BLaER1 treated with 17β-estradiol and CSF1 and Interleukin-3, amounts not matched to agents 10 nM and 100 nM (cell line): ENCODE measurements around the gene TBC1D14.

Experiments
- H3K27ac ChIP-seq, 11 experiments: shearing (Covaris generic); formaldehyde crosslinking; 2 replicates each; pipeline ENCODE4 v1.8.1; 2022
- H3K27me3 ChIP-seq, 11 experiments: shearing (Covaris generic); formaldehyde crosslinking; 2 replicates each; pipeline ENCODE4 v1.8.1; 2022
- H3K36me3 ChIP-seq, 11 experiments: shearing (Covaris generic); formaldehyde crosslinking; 2 replicates each; pipeline ENCODE4 v1.8.1; 2022
- H3K4me1 ChIP-seq, 10 experiments: shearing (Covaris generic); formaldehyde crosslinking; 2 replicates each; pipeline ENCODE4 v1.8.1; 2022
- H3K4me2 ChIP-seq, 11 experiments: shearing (Covaris generic); formaldehyde crosslinking; 2 replicates each; pipeline ENCODE4 v1.8.1; 2022
- H3K4me3 ChIP-seq, 10 experiments: shearing (Covaris generic); formaldehyde crosslinking; 2 replicates each; pipeline ENCODE4 v1.8.1; 2022
- H3K9ac ChIP-seq, 11 experiments: shearing (Covaris generic); formaldehyde crosslinking; 2 replicates each; pipeline ENCODE4 v1.8.1; 2022
- H3K9me3 ChIP-seq, 11 experiments: shearing (Covaris generic); formaldehyde crosslinking; replicated peaks in 1 of 11; 2 replicates each; pipeline ENCODE4 v1.8.1; 2022
- H4K20me1 ChIP-seq, 11 experiments: shearing (Covaris generic); formaldehyde crosslinking; 2 replicates each; pipeline ENCODE4 v1.8.1; 2022
- Cebpa-rat ChIP-seq, 11 experiments: shearing (Covaris generic); IDR thresholded peaks; 2 replicates each; pipeline ENCODE4 v1.8.1; 2022

The TBC1D14 gene

GRCh38 chr4:7040765-7041164 is 131.1 kb downstream of the TBC1D14 start:
- no peak for TF ChIP-seq Cebpa-rat (IDR thresholded peaks at IDR 0.05)
- Histone ChIP-seq H3K27ac (no peak overlapping the region), H3K4me2 (peak overlapping the region in 5 of 11 experiments; percentile 94 to 97 (median 95); a peak in 7 of 22 replicates), H3K4me1 (peaks cover 27 to 37% (median 32%) of the 10 kb centered on the region in 10 experiments), H3K27me3 (peaks cover 0 to 15% (median 9%) of the 10 kb centered on the region in 11 experiments; a peak in 11 of 22 replicates), H4K20me1 (peaks cover 14 to 45% (median 33%) of the 10 kb centered on the region in 11 experiments; a peak in 21 of 22 replicates), H3K9ac (peak overlapping the region in 1 of 11 experiments; percentile 13; a peak in 1 of 22 replicates), H3K36me3 (no peaks in the 10 kb centered on the region), H3K4me3 (no peak overlapping the region), H3K9me3 (no peaks in the 10 kb centered on the region)

- peaks cover 19 to 50% (median 38%) of the 10 kb centered on the region in 11 experiments for H4K20me1 ChIP-seq
- peaks cover 0 to 15% (median 9%) of the 10 kb centered on the region in 11 experiments; a peak in 11 of 22 replicates for H3K27me3 ChIP-seq
- no peaks in the 10 kb centered on the region for H3K9me3 ChIP-seq
- no peak for TF ChIP-seq Cebpa-rat (IDR thresholded peaks at IDR 0.05)
- H3K27ac ChIP-seq = no peak overlapping the region
- H3K36me3 ChIP-seq = no peaks in the 10 kb centered on the region
- peaks cover 32 to 42% (median 37%) of the 10 kb centered on the region in 10 experiments for H3K4me1 ChIP-seq
- H3K4me2 ChIP-seq = peak overlapping the region in 7 of 11 experiments; percentile 94 to 98 (median 95); a peak in 12 of 22 replicates
- H3K9ac ChIP-seq = peak overlapping the region in 1 of 11 experiments; percentile 13; a peak in 1 of 22 replicates
- H3K4me3 ChIP-seq = 0 out of 20 replicates have a peak overlapping the region, but pooled peaks of 1 of the 10 experiments have one; percentile 71
Measured at GRCh38 chr4:7041246-7041645, 131.6 kb downstream of the TBC1D14 start.

- H3K4me1 ChIP-seq = peaks cover 39 to 49% (median 44%) of the 10 kb centered on the region in 10 experiments
- TF ChIP-seq Cebpa-rat (IDR thresholded peaks at IDR 0.05) = no peak
- H3K36me3 ChIP-seq = no peaks in the 10 kb centered on the region
- peaks cover 26 to 52% (median 45%) of the 10 kb centered on the region in 11 experiments for H4K20me1 ChIP-seq
- peak overlapping the region; percentile 34 to 88 (median 62); a peak in 16 of 22 replicates for H3K27ac ChIP-seq
- no peaks in the 10 kb centered on the region for H3K9me3 ChIP-seq
- peak overlapping the region; percentile 68 to 99 (median 97) for H3K4me3 ChIP-seq
- H3K4me2 ChIP-seq = peak overlapping the region; percentile 94 to 100 (median 97)
- peak overlapping the region; percentile 68 to 98 (median 78) for H3K9ac ChIP-seq
- H3K27me3 ChIP-seq = peaks cover 0 to 15% (median 9%) of the 10 kb centered on the region in 11 experiments; a peak in 11 of 22 replicates
Measured at GRCh38 chr4:7041801-7042502, 132.3 kb downstream of the TBC1D14 start.

GRCh38 chr4:7042503-7043283 is 133.1 kb downstream of the TBC1D14 start:
- Histone ChIP-seq H4K20me1 (peaks cover 34 to 55% (median 50%) of the 10 kb centered on the region in 11 experiments), H3K4me3 (peak overlapping the region; percentile 95 to 99 (median 98)), H3K27ac (peak overlapping the region; percentile 34 to 94 (median 71); a peak in 20 of 22 replicates), H3K36me3 (peaks cover 0 to 2% (median 0%) of the 10 kb centered on the region in 11 experiments; a peak in 3 of 22 replicates), H3K4me1 (peaks cover 47 to 56% (median 52%) of the 10 kb centered on the region in 10 experiments), H3K27me3 (peaks cover 0 to 15% (median 9%) of the 10 kb centered on the region in 11 experiments; a peak in 11 of 22 replicates), H3K9me3 (no peaks in the 10 kb centered on the region), H3K4me2 (peak overlapping the region; percentile 94 to 100 (median 97)), H3K9ac (peak overlapping the region; percentile 79 to 98 (median 91))
- TF ChIP-seq Cebpa-rat (IDR thresholded peaks at IDR 0.05) = no peak

GRCh38 chr4:7043284-7044136 is 133.9 kb downstream of the TBC1D14 start, which contains the start of gene TADA2B:
Gene TADA2B (plus strand): TSS chr4:7043372. CDS start chr4:7043580, 208 bp downstream.
- no peaks in the 10 kb centered on the region for H3K9me3 ChIP-seq
- peaks cover 52 to 63% (median 57%) of the 10 kb centered on the region in 10 experiments for H3K4me1 ChIP-seq
- no peak for TF ChIP-seq Cebpa-rat (IDR thresholded peaks at IDR 0.05)
- peak within 1 kb of the TSS; percentile 95 to 100 (median 99) for H3K4me2 ChIP-seq
- peak within 1 kb of the TSS; percentile 80 to 94 (median 88) for H3K27ac ChIP-seq
- H3K9ac ChIP-seq = peak within 1 kb of the TSS; percentile 85 to 98 (median 92)
- peaks cover 42 to 63% (median 58%) of the 10 kb centered on the region in 11 experiments for H4K20me1 ChIP-seq
- H3K36me3 ChIP-seq = peaks cover 0 to 8% (median 0%) of the 10 kb centered on the region in 11 experiments; a peak in 5 of 22 replicates
- H3K4me3 ChIP-seq = peak within 1 kb of the TSS; percentile 95 to 99 (median 98)
- peaks cover 0 to 15% (median 9%) of the 10 kb centered on the region in 11 experiments; a peak in 11 of 22 replicates for H3K27me3 ChIP-seq

GRCh38 chr4:7044137-7044930 is 134.7 kb downstream of the TBC1D14 start:
- no peak for TF ChIP-seq Cebpa-rat (IDR thresholded peaks at IDR 0.05)
- peak overlapping the region; percentile 80 to 94 (median 88); a peak in 21 of 22 replicates for H3K27ac ChIP-seq
- H3K4me3 ChIP-seq = peak overlapping the region; percentile 95 to 99 (median 98)
- peaks cover 0 to 16% (median 3%) of the 10 kb centered on the region in 11 experiments; a peak in 8 of 22 replicates for H3K36me3 ChIP-seq
- no peaks in the 10 kb centered on the region for H3K9me3 ChIP-seq
- peak overlapping the region; percentile 85 to 100 (median 98) for H3K4me2 ChIP-seq
- H3K27me3 ChIP-seq = peaks cover 0 to 15% (median 9%) of the 10 kb centered on the region in 11 experiments; a peak in 11 of 22 replicates
- peak overlapping the region; percentile 85 to 98 (median 92) for H3K9ac ChIP-seq
- H4K20me1 ChIP-seq = peaks cover 50 to 71% (median 66%) of the 10 kb centered on the region in 11 experiments
- H3K4me1 ChIP-seq = peaks cover 53 to 71% (median 62%) of the 10 kb centered on the region in 10 experiments

- TF ChIP-seq Cebpa-rat (IDR thresholded peaks at IDR 0.05) = no peak
- peak overlapping the region; percentile 85 to 98 (median 92); a peak in 18 of 22 replicates for H3K9ac ChIP-seq
- peaks cover 52 to 81% (median 74%) of the 10 kb centered on the region in 10 experiments for H3K4me1 ChIP-seq
- H3K9me3 ChIP-seq = no peaks in the 10 kb centered on the region
- H3K4me3 ChIP-seq = peak overlapping the region; percentile 95 to 99 (median 98); a peak in 19 of 20 replicates
- H3K27me3 ChIP-seq = peaks cover 0 to 15% (median 9%) of the 10 kb centered on the region in 11 experiments; a peak in 11 of 22 replicates
- peaks cover 0 to 17% (median 9%) of the 10 kb centered on the region in 11 experiments; a peak in 10 of 22 replicates for H3K36me3 ChIP-seq
- peak overlapping the region; percentile 85 to 100 (median 98) for H3K4me2 ChIP-seq
- H4K20me1 ChIP-seq = peaks cover 62 to 83% (median 78%) of the 10 kb centered on the region in 11 experiments
- peak overlapping the region in 8 of 11 experiments; percentile 81 to 94 (median 88); a peak in 16 of 22 replicates for H3K27ac ChIP-seq
Measured at GRCh38 chr4:7045553-7045952, 135.9 kb downstream of the TBC1D14 start.
